Endometrium (tissue), 2 donors: ENCODE data around the gene SPTB.
"Not testable (repeated sequence)": the region's sequence is repeated elsewhere in the genome, so short reads cannot be mapped to it uniquely, and the experiment has no call there.

Source experiments
- FAIRE-seq: peaks from 2 replicates; lab custom pipeline; 2012; peaks lifted over from hg19 to GRCh38; lab: Jason Lieb, UNC
- donor health status: control.
- donor health status: control.

The SPTB gene

GRCh38 chr14:64818151-64818550 lies 61.6 kb downstream of the SPTB start:
- FAIRE-seq = no peak

- FAIRE-seq = no peak
Observed at GRCh38 chr14:64817631-64818030, 62.1 kb downstream of the SPTB start.

GRCh38 chr14:64816221-64816783 lies 63.4 kb downstream of the SPTB start:
- no peak for FAIRE-seq

GRCh38 chr14:64815257-64815656 lies 64.5 kb downstream of the SPTB start:
- no peak for FAIRE-seq

- no peak for FAIRE-seq
Observed at GRCh38 chr14:64812412-64812811, 67.3 kb downstream of the SPTB start.

GRCh38 chr14:64811676-64812075 lies 68.0 kb downstream of the SPTB start:
- FAIRE-seq = no peak

- FAIRE-seq = no peak
Observed at GRCh38 chr14:64808449-64808848, 71.3 kb downstream of the SPTB start.

- FAIRE-seq = no peak
Observed at GRCh38 chr14:64807551-64807950, 72.2 kb downstream of the SPTB start.

- no peak for FAIRE-seq
Observed at GRCh38 chr14:64806862-64807495, 72.7 kb downstream of the SPTB start.

GRCh38 chr14:64806202-64806861 lies 73.4 kb downstream of the SPTB start:
- no peak for FAIRE-seq

GRCh38 chr14:64805646-64806045 lies 74.1 kb downstream of the SPTB start:
- not testable (repeated sequence) for FAIRE-seq

- FAIRE-seq = no peak
Observed at GRCh38 chr14:64804754-64805260, 74.9 kb downstream of the SPTB start.

GRCh38 chr14:64801800-64802199 lies 77.9 kb downstream of the SPTB start:
- no peak for FAIRE-seq

GRCh38 chr14:64801046-64801445 lies 78.7 kb downstream of the SPTB start:
- no peak for FAIRE-seq

GRCh38 chr14:64800000-64800399 lies 79.7 kb downstream of the SPTB start:
- no peak for FAIRE-seq

- no peak for FAIRE-seq
Observed at GRCh38 chr14:64799555-64799954, 80.2 kb downstream of the SPTB start.

- no peak for FAIRE-seq
Observed at GRCh38 chr14:64796369-64796768, 83.3 kb downstream of the SPTB start.

- FAIRE-seq = no peak
Observed at GRCh38 chr14:64795921-64796320, 83.8 kb downstream of the SPTB start.

GRCh38 chr14:64795211-64795610 lies 84.5 kb downstream of the SPTB start:
- FAIRE-seq = no peak

GRCh38 chr14:64792871-64793560 lies 86.7 kb downstream of the SPTB start:
- no peak for FAIRE-seq

- no peak for FAIRE-seq
Observed at GRCh38 chr14:64792231-64792630, 87.5 kb downstream of the SPTB start.

GRCh38 chr14:64790478-64790877 lies 89.2 kb downstream of the SPTB start:
- no peak for FAIRE-seq

GRCh38 chr14:64789696-64790095 lies 90.0 kb downstream of the SPTB start:
- no peak for FAIRE-seq
